ENCODE data around the gene FADD.

FADD gene

DNA sequence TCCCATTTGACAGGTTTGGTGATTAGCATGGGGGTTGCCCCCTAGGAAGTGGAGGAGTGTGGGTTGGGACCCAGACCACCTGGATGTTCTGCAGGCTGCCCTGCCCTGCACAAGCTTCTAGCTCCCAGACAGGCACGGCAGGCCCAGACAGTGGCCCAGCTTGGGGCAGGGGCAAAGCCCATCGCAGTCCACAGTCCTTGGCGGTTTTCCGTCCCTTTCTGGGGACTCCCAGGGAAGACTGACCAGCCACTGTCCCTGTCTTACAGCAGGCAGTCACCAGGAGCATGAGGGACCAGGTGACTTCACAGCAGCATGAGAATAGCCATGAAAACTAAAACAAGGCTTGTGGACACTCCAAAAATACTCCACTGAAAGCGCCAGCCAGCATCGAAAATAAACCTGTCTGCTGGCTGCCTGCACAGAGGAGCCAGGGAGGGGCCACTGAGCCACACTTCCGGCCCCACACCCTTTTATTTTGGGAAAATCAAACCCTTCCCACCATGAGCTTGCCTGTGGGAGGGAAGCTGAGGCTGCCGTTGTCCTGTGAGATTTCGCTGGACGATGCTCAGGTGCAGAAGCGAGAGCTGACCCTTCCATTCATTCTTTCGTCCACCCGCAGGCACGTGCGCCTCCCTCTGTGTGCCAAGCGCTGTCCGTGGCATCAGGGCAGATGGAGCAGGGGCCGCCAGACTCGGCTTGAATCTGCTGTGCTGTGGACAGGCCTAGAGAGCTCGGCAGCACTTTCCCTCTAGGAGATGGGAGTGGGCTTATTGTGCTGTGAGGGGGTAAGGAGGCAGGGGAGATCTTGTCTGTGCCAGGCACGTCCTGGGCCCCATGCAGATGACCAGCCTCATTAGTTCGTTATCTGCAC, 28.0 kb downstream of the FADD start:
- no peak for DNase-seq (ENCODE audit: extremely low read depth, low read depth)

DNA sequence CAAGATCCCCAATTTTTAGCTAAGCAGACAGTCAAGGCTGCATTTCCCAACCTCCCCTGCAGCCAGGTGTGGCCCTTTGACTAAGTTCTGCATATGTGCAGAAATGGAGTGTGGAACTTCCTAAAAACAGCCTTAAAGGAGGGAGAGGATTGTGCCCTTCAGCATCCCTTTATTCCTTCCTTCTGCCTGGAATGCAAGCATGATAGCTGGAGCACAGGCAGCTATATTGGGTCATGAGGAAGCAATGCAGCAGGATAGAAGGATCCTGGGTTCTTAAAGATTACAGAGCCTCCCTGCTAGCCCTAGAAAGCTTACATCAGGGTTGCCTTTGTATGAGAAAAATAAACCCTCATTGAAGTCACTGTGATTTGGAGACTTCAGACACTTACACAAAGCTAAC, 29.9 kb downstream of the FADD start:
- H3K4me3 ChIP-seq (replicated peaks; ENCODE audit: low read depth, low read length) = no peak overlapping the region
- DNase-seq (ENCODE audit: extremely low read depth, low read depth) = no peak
- TF ChIP-seq, protein P1, sequence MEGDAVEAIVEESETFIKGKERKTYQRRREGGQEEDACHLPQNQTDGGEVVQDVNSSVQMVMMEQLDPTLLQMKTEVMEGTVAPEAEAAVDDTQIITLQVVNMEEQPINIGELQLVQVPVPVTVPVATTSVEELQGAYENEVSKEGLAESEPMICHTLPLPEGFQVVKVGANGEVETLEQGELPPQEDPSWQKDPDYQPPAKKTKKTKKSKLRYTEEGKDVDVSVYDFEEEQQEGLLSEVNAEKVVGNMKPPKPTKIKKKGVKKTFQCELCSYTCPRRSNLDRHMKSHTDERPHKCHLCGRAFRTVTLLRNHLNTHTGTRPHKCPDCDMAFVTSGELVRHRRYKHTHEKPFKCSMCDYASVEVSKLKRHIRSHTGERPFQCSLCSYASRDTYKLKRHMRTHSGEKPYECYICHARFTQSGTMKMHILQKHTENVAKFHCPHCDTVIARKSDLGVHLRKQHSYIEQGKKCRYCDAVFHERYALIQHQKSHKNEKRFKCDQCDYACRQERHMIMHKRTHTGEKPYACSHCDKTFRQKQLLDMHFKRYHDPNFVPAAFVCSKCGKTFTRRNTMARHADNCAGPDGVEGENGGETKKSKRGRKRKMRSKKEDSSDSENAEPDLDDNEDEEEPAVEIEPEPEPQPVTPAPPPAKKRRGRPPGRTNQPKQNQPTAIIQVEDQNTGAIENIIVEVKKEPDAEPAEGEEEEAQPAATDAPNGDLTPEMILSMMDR (IDR thresholded peaks at IDR 0.05; ENCODE audit: low read depth, low read length, missing control alignments) = no peak

More for the DNA sequence above, 28.0 kb downstream of the FADD start:
- H3K4me3 ChIP-seq (replicated peaks; ENCODE audit: low read depth, low read length) = no peak overlapping the region
- TF ChIP-seq, protein P1 (IDR thresholded peaks at IDR 0.05; ENCODE audit: low read depth, low read length, missing control alignments) = no peak

- no peak for DNase-seq (ENCODE audit: extremely low read depth, low read depth)
These were observed 30.4 kb downstream of the FADD start for GRCh38 chr11:70233511-70233934.

GRCh38 chr11:70233962-70234361, 30.9 kb downstream of the FADD start:
- DNase-seq (ENCODE audit: extremely low read depth, low read depth) = no peak
- TF ChIP-seq, protein P1 (IDR thresholded peaks at IDR 0.05; ENCODE audit: low read depth, low read length, missing control alignments) = no peak
- no peak overlapping the region for H3K4me3 ChIP-seq (replicated peaks; ENCODE audit: low read depth, low read length)

More at GRCh38 chr11:70233511-70233934, 30.4 kb downstream of the FADD start:
- TF ChIP-seq, protein P1 (IDR thresholded peaks at IDR 0.05; ENCODE audit: low read depth, low read length, missing control alignments) = no peak
- no peak overlapping the region for H3K4me3 ChIP-seq (replicated peaks; ENCODE audit: low read depth, low read length)

GRCh38 chr11:70240337-70240736, 37.2 kb downstream of the FADD start:
- TF ChIP-seq, protein P1 (IDR thresholded peaks at IDR 0.05; ENCODE audit: low read depth, low read length, missing control alignments) = no peak
- H3K4me3 ChIP-seq (replicated peaks; ENCODE audit: low read depth, low read length) = no peak overlapping the region
- no peak for DNase-seq (ENCODE audit: extremely low read depth, low read depth)

GRCh38 chr11:70241709-70242108, 38.6 kb downstream of the FADD start:
- TF ChIP-seq, protein P1 (IDR thresholded peaks at IDR 0.05; ENCODE audit: low read depth, low read length, missing control alignments) = no peak
- no peak for DNase-seq (ENCODE audit: extremely low read depth, low read depth)
- H3K4me3 ChIP-seq (replicated peaks; ENCODE audit: low read depth, low read length) = no peak overlapping the region

All from HFF-Myc (cell line).